Fibroblast of skin of scalp (primary cell): ENCODE results near the gene HSPA12B.
A peak's percentile ranks its signal among the peaks of the same experiment; 100 is the strongest.
"Not testable (repeated sequence)": the region's sequence is repeated elsewhere in the genome, so short reads cannot be mapped to it uniquely, and the experiment has no call there.

ENCODE experiments used
- DNase-seq: peaks from one replicate; pipeline ENCODE4 v3.0.0-alpha.2; 2013

The HSPA12B gene

DNA sequence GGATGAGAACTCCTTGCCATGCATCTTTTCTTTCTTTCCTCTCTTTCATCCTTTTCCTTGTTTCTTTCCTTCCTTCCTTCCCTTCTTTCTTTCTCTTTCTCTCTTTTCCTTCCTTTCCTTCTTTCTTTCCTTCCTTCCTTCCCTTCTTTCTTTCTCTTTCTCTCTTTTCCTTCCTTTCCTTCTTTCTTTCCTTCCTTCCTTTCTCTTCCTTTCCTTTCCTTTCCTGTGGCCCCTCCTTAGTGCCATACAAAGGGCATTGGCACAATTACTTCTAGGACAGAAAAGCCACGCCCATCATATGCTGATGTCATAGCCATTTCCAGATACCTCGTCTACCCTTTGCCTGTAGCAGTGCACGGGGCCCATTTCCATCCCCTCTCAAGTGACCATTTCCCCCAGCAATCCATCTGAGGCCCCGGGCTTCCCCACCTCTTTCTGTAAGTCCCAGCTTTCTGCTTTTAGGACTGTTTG is 56.2 kb downstream of the HSPA12B start:
- no peak for DNase-seq

- not testable (repeated sequence) for DNase-seq
Observed at GRCh38 chr20:3789201-3789600, 56.7 kb downstream of the HSPA12B start.

- DNase-seq = not testable (repeated sequence)
Observed at GRCh38 chr20:3794168-3794567, 61.7 kb downstream of the HSPA12B start.

GRCh38 chr20:3794701-3795420 is 62.4 kb downstream of the HSPA12B start:
- no peak for DNase-seq

GRCh38 chr20:3795511-3796468 is 63.3 kb downstream of the HSPA12B start, which contains the start of gene CDC25B:
TSS of gene CDC25B (plus strand) at chr20:3796310. CDS start at chr20:3796532, 222 bp downstream.
- DNase-seq = peak; percentile 93

DNA sequence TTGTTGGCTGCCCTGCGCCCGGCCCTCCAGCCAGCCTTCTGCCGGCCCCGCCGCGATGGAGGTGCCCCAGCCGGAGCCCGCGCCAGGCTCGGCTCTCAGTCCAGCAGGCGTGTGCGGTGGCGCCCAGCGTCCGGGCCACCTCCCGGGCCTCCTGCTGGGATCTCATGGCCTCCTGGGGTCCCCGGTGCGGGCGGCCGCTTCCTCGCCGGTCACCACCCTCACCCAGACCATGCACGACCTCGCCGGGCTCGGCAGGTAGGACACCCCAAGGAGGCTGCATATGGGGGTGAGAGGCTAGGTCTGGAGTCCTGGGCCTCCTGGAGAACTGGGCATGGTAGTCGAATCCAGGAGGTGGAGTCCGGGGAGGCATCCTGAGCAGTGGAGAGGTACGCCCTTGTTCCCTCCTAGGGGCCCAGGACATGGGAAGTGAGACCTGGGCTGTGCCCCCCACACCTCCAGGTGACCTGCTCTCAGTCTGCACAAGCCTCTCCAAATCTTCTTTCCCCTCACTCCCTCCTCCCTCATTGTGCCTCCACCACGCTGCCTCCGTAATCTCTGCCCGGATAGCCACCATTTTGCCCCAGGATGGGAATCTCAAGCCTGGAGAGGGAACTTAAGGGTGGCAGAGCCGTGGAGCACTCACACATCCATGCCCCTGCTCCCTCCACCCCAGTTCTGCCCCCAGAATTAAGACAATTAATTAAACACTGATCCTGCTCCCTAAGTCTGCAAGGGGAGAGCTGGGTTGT is 64.2 kb downstream of the HSPA12B start:
- DNase-seq = no peak

DNA sequence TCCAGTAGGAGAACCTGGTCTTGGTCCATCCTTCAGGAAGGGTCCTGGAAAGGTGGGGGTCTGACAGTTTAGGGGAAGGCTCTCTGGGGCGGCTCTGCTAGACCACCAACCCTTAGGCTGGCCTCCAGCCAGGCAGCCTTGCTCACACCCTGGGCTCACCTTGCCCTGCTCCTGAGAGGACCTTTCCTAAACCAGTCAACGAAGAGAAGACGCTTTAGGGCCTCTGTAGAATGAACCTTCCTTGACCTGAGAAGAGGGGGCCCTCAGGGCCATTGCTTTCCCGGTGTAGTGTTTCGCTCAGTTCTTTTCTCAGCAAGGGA is 64.7 kb downstream of the HSPA12B start:
- DNase-seq = no peak

- DNase-seq = peak; percentile 37
Observed at GRCh38 chr20:3797592-3798372, 65.3 kb downstream of the HSPA12B start.

GRCh38 chr20:3798373-3798768 is 65.9 kb downstream of the HSPA12B start:
- no peak for DNase-seq

- no peak for DNase-seq
Observed at GRCh38 chr20:3798908-3799248, 66.4 kb downstream of the HSPA12B start.

DNA sequence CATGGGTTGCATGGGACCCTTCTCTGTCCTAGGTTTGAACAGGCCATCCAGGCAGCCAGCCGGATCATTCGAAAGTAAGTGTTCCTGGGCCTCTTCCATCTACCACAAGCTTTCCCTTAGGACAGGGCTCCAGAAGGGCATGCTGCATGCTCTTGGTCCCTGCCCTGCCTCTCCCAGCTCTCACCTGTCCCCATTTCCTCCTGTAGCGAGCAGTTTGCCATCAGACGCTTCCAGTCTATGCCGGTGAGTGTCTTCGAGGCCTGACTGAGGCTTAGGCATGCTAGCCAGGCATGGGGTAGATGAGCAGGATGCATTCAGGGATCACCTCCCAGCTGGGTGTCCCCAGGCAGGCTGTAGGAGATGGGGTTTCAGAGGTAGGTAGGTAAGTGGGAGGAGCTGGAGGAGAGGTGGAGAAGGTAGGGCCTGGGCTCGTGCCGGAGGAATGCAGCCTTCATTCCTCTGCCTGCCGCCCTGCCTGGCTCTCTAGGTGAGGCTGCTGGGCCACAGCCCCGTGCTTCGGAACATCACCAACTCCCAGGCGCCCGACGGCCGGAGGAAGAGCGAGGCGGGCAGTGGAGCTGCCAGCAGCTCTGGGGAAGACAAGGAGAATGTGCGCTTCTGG is 67.9 kb downstream of the HSPA12B start:
- DNase-seq = no peak

GRCh38 chr20:3800878-3801260 is 68.4 kb downstream of the HSPA12B start:
- DNase-seq = no peak

GRCh38 chr20:3801299-3801698 is 68.8 kb downstream of the HSPA12B start:
- no peak for DNase-seq

- no peak for DNase-seq
Observed at GRCh38 chr20:3801846-3802245, 69.4 kb downstream of the HSPA12B start.
